T1000 (cell line): ENCODE measurements around the gene FFAR4.

Source experiments
- DNase-seq: peaks from one replicate; lab custom pipeline; 2025; ENCODE audit warnings: mixed read lengths; lab: John Stamatoyannopoulos, UW

FFAR4 gene

GRCh38 chr10:93600446-93601145 lies 34.1 kb downstream of the FFAR4 start:
- peak; percentile 45 for DNase-seq

- DNase-seq: peak; percentile 71
Observed at GRCh38 chr10:93601146-93601773, 34.8 kb downstream of the FFAR4 start, which contains the start of gene RBP4. RBP4 (minus strand) TSS chr10:93601235; CDS start chr10:93601028, 207 bp downstream.

GRCh38 chr10:93601774-93602162 lies 35.3 kb downstream of the FFAR4 start:
- DNase-seq: no peak

GRCh38 chr10:93603023-93603422 lies 36.6 kb downstream of the FFAR4 start:
- no peak for DNase-seq

- DNase-seq: no peak
Observed at GRCh38 chr10:93604146-93604545, 37.7 kb downstream of the FFAR4 start.

- DNase-seq: no peak
Observed at GRCh38 chr10:93608421-93608820, 42.0 kb downstream of the FFAR4 start.

GRCh38 chr10:93612311-93612710 lies 45.8 kb downstream of the FFAR4 start, which contains the start of gene PDE6C:
PDE6C (plus strand) TSS chr10:93612537; CDS start chr10:93612726, 189 bp downstream.
- no peak for DNase-seq

- DNase-seq: no peak
Observed at GRCh38 chr10:93613126-93613525, 46.7 kb downstream of the FFAR4 start.

GRCh38 chr10:93614101-93614825 lies 47.8 kb downstream of the FFAR4 start:
- no peak for DNase-seq

- no peak for DNase-seq
Observed at GRCh38 chr10:93615576-93616235, 49.2 kb downstream of the FFAR4 start.

- no peak for DNase-seq
Observed at GRCh38 chr10:93620925-93621324, 54.5 kb downstream of the FFAR4 start.

- DNase-seq: no peak
Observed at GRCh38 chr10:93622942-93623341, 56.5 kb downstream of the FFAR4 start.

GRCh38 chr10:93628858-93629257 lies 62.4 kb downstream of the FFAR4 start:
- no peak for DNase-seq

GRCh38 chr10:93629647-93630305 lies 63.3 kb downstream of the FFAR4 start:
- DNase-seq: no peak

- no peak for DNase-seq
Observed at GRCh38 chr10:93630625-93631557, 64.4 kb downstream of the FFAR4 start.
